ENCODE results near the gene DCTD.
A peak's percentile ranks its signal among the peaks of the same experiment; 100 is the strongest.

Gene DCTD

DNA sequence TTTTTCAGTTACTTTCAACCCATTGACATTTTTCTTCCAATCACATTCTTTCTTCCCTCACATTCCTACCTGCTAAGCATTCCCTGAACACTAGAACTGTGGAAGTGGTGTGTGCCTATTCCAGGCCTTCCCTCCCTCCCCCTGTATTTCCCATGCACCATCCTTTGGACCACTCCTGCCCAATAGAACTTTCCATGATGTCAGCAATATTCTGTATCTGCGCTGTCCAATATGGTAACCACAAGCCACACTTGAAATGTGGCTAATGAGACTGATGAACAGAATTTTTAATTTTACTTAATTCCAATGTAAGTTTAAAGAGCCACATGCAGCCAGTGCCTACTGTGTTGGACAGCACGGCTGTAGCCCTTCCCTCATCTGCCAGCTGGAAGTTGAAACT lies 57.5 kb downstream of the DCTD start:
- TF ChIP-seq, protein P1, sequence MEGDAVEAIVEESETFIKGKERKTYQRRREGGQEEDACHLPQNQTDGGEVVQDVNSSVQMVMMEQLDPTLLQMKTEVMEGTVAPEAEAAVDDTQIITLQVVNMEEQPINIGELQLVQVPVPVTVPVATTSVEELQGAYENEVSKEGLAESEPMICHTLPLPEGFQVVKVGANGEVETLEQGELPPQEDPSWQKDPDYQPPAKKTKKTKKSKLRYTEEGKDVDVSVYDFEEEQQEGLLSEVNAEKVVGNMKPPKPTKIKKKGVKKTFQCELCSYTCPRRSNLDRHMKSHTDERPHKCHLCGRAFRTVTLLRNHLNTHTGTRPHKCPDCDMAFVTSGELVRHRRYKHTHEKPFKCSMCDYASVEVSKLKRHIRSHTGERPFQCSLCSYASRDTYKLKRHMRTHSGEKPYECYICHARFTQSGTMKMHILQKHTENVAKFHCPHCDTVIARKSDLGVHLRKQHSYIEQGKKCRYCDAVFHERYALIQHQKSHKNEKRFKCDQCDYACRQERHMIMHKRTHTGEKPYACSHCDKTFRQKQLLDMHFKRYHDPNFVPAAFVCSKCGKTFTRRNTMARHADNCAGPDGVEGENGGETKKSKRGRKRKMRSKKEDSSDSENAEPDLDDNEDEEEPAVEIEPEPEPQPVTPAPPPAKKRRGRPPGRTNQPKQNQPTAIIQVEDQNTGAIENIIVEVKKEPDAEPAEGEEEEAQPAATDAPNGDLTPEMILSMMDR (conservative IDR thresholded peaks at IDR 0.05; ENCODE audit: low read depth, low read length), result no peak
- no peak for DNase-seq (ENCODE audit: low read depth)

GRCh38 chr4:182858711-182859110 lies 58.5 kb downstream of the DCTD start:
- TF ChIP-seq, protein P1 (conservative IDR thresholded peaks at IDR 0.05; ENCODE audit: low read depth, low read length), result no peak
- no peak overlapping the region for H3K4me3 ChIP-seq (ENCODE audit: low read depth, low read length)
- no peak for DNase-seq (ENCODE audit: low read depth)

More for the DNA sequence above, 57.5 kb downstream of the DCTD start:
- no peak overlapping the region for H3K4me3 ChIP-seq (ENCODE audit: low read depth, low read length)

DNA sequence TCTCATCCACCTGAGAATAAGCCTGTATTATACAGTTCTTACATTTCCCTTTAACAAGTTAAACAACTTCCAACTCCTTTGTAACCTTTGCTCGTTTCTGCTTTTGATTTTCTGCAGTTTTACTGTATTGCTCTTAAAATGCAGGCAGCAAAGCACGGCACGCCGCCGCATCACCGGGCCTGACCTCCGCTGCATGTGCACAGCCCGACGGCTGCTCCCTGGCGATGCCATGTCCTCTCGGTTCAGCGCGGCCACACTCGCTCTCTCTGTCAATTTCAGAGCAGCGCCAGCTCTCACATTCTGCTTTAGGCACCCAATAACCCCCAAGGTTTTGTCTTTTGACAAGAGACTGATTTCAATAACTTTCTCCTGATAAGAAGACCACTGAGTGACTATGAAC lies 60.3 kb downstream of the DCTD start:
- no peak for DNase-seq (ENCODE audit: low read depth)
- no peak overlapping the region for H3K4me3 ChIP-seq (ENCODE audit: low read depth, low read length)
- TF ChIP-seq, protein P1 (conservative IDR thresholded peaks at IDR 0.05; ENCODE audit: low read depth, low read length), result no peak

GRCh38 chr4:182855877-182856276 lies 61.3 kb downstream of the DCTD start:
- TF ChIP-seq, protein P1 (conservative IDR thresholded peaks at IDR 0.05; ENCODE audit: low read depth, low read length), result no peak
- H3K4me3 ChIP-seq (ENCODE audit: low read depth, low read length), result no peak overlapping the region
- no peak for DNase-seq (ENCODE audit: low read depth)

- no peak overlapping the region for H3K4me3 ChIP-seq (ENCODE audit: low read depth, low read length)
- TF ChIP-seq, protein P1 (conservative IDR thresholded peaks at IDR 0.05; ENCODE audit: low read depth, low read length), result no peak
- peak; percentile 85 for DNase-seq (ENCODE audit: low read depth)
Measured at GRCh38 chr4:182855312-182855711, 61.9 kb downstream of the DCTD start.

GRCh38 chr4:182854466-182854865 lies 62.7 kb downstream of the DCTD start:
- TF ChIP-seq, protein P1 (conservative IDR thresholded peaks at IDR 0.05; ENCODE audit: low read depth, low read length), result no peak

GRCh38 chr4:182853731-182854330 lies 63.4 kb downstream of the DCTD start:
- DNase-seq (ENCODE audit: low read depth), result no peak
- H3K4me3 ChIP-seq (ENCODE audit: low read depth, low read length), result no peak overlapping the region
- TF ChIP-seq, protein P1 (conservative IDR thresholded peaks at IDR 0.05; ENCODE audit: low read depth, low read length), result no peak

More at GRCh38 chr4:182854466-182854865, 62.7 kb downstream of the DCTD start:
- H3K4me3 ChIP-seq (ENCODE audit: low read depth, low read length), result no peak overlapping the region
- no peak for DNase-seq (ENCODE audit: low read depth)
